OCI-LY1 (cell line): ENCODE results near the gene OTOP3.

ENCODE experiments used
- CTCF ChIP-seq: fragments of 200-600 bp; sonication (generic), shearing (Covaris generic); IDR thresholded peaks from 2 replicates; pipeline ENCODE4 v1.5.1; 2017; ENCODE audit warnings: mild to moderate bottlenecking, antibody characterized with exemption, low read length, moderate library complexity, mixed read lengths
- EZH2 ChIP-seq: fragments of 200-600 bp; sonication (generic), shearing (Covaris generic); IDR thresholded peaks from 2 replicates; pipeline ENCODE4 v1.8.0; 2017; ENCODE audit warnings: borderline replicate concordance, mixed run types, mild to moderate bottlenecking, antibody characterized with exemption, low read length, moderate library complexity, mixed read lengths

GRCh38 chr17:74961657-74962350, 26.1 kb downstream of the OTOP3 start:
- TF ChIP-seq CTCF (peak; percentile 75; the same call in 1 of the 2 replicates), EZH2 (no peak)
